Endodermal cell (in vitro differentiated cells): Measurements from ENCODE around the gene PTPRU. TPM values are rescaled to one million over a fixed set of nuclear protein-coding genes. Genes with fewer than 3 reads are reported as not detected.
A peak's percentile ranks its signal among the peaks of the same experiment; 100 is the strongest.

Experiments
- DNase-seq: peaks from one replicate; pipeline ENCODE4 v3.0.0-alpha.2; 2017
- H3K27ac ChIP-seq: 2 replicates; pipeline ENCODE4 v1.5.1; 2013; ENCODE audit warnings: mild to moderate bottlenecking, low read depth, low read length, moderate library complexity
- H3K27me3 ChIP-seq: 2 replicates; pipeline ENCODE4 v1.6.1; 2013; ENCODE audit warnings: mild to moderate bottlenecking, low read length, moderate library complexity; ENCODE audit not compliant: insufficient read depth, control insufficient read depth, poor library complexity, severe bottlenecking
- H3K36me3 ChIP-seq: 2 replicates; pipeline ENCODE4 v1.7.0; 2013; ENCODE audit warnings: mild to moderate bottlenecking, low read length, moderate library complexity; ENCODE audit not compliant: control insufficient read depth, insufficient read depth
- H3K4me1 ChIP-seq: one replicate; pipeline ENCODE4 v1.7.0; 2013; ENCODE audit warnings: low read length; ENCODE audit not compliant: control insufficient read depth, insufficient read depth
- H3K4me3 ChIP-seq: 2 replicates; pipeline ENCODE4 v1.5.1; 2013; ENCODE audit warnings: mild to moderate bottlenecking, low read length, moderate library complexity
- H3K9ac ChIP-seq: 2 replicates; pipeline ENCODE4 v1.6.1; 2013; ENCODE audit warnings: mild to moderate bottlenecking, low read length, moderate library complexity; ENCODE audit not compliant: poor library complexity, severe bottlenecking; ENCODE audit errors: extremely low read depth
- H3K9me3 ChIP-seq: 2 replicates; pipeline ENCODE4 v1.6.1; 2013; ENCODE audit warnings: mild to moderate bottlenecking, low read length, moderate library complexity; ENCODE audit not compliant: control insufficient read depth
- H3K27ac Mint-ChIP-seq: 2 replicates; pipeline ENCODE4 v1.8.0; 2020; ENCODE audit warnings: mixed read lengths
- H3K27me3 Mint-ChIP-seq: 2 replicates; pipeline ENCODE4 v1.8.0; 2021; ENCODE audit warnings: mild to moderate bottlenecking, mixed read lengths; ENCODE audit not compliant: insufficient read depth
- H3K36me3 Mint-ChIP-seq: 2 replicates; pipeline ENCODE4 v1.8.0; 2020; ENCODE audit warnings: low read depth, mixed read lengths
- H3K4me1 Mint-ChIP-seq: 2 replicates; pipeline ENCODE4 v1.8.0; 2020; ENCODE audit warnings: mixed read lengths
- H3K4me3 Mint-ChIP-seq: 2 replicates; pipeline ENCODE4 v1.8.0; 2020; ENCODE audit warnings: mild to moderate bottlenecking, moderate library complexity, mixed read lengths
- H3K9me3 Mint-ChIP-seq: 2 replicates; pipeline ENCODE4 v1.8.0; 2020; ENCODE audit warnings: mild to moderate bottlenecking, mixed read lengths
- CTCF ChIP-seq: fragments of 200-600 bp; sonication (generic); conservative IDR thresholded peaks from 2 replicates; pipeline ENCODE4 v1.5.0; 2021; ENCODE audit warnings: antibody characterized with exemption, mild to moderate bottlenecking
- WGBS, 2 experiments: methylation state at CpG; one replicate each; pipeline versions ENCODE4 v1.1.5 to v1.1.7; 2013; ENCODE audit warnings: missing lambda C conversion rate in 2 of 2, mixed read lengths in 1 of 2; ENCODE audit not compliant: insufficient coverage in 1 of 2, insufficient read length in 1 of 2; 5-methylcytosine and 5-hydroxymethylcytosine counted together
- total RNA-seq, 2 donors: library from RNA; stranded (reverse); fragmentation: NEBNext Ultra II Directional in 1 of 2; extraction: Animal tissue kit (Norgen Biotek cat#: 25700) in 1 of 2; gene quantifications; 2 replicates in 1 of 2; 3 replicates in 1 of 2; pipeline ENCODE4 v1.2.1, GENCODE V29; 2021

The PTPRU gene
- total RNA-seq, 2 donors from 2014 or later: 49.8 to 73.1 TPM

GRCh38 chr1:29211086-29212030 is 25.0 kb upstream of the PTPRU start:
- TF ChIP-seq CTCF: no peak

GRCh38 chr1:29213055-29213454 is 23.3 kb upstream of the PTPRU start:
- H3K27ac ChIP-seq: no peak overlapping the region
- Mint-ChIP-seq H3K4me1 (peaks cover 24% of the 10 kb centered on the region), H3K36me3 (peaks cover 59% of the 10 kb centered on the region), H3K27ac (no peak overlapping the region), H3K4me3 (no peak overlapping the region), H3K27me3 (no peaks in the 10 kb centered on the region), H3K9me3 (no peaks in the 10 kb centered on the region)
- no peak overlapping the region for H3K9ac ChIP-seq
- no peaks in the 10 kb centered on the region for H3K27me3 ChIP-seq
- peaks cover 37% of the 10 kb centered on the region for H3K36me3 ChIP-seq
- H3K4me3 ChIP-seq: no peak overlapping the region
- TF ChIP-seq CTCF: no peak
- H3K4me1 ChIP-seq: peaks cover 4% of the 10 kb centered on the region
- 88 to 100% methylated on average over 4 to 5 of the region's 5 CpGs for WGBS, 2 experiments
- H3K9me3 ChIP-seq: no peaks in the 10 kb centered on the region
- DNase-seq: no peak

More at GRCh38 chr1:29211086-29212030, 25.0 kb upstream of the PTPRU start:
- Histone ChIP-seq H3K27ac (no peak overlapping the region), H3K4me3 (no peak overlapping the region), H3K9ac (no peak overlapping the region), H3K4me1 (peaks cover 4% of the 10 kb centered on the region), H3K27me3 (no peaks in the 10 kb centered on the region), H3K9me3 (no peaks in the 10 kb centered on the region), H3K36me3 (peaks cover 36% of the 10 kb centered on the region)
- no peak overlapping the region for H3K4me3 Mint-ChIP-seq
- H3K9me3 Mint-ChIP-seq: no peaks in the 10 kb centered on the region
- H3K27ac Mint-ChIP-seq: peak overlapping the region; percentile 64
- no peak for DNase-seq
- H3K36me3 Mint-ChIP-seq: peaks cover 58% of the 10 kb centered on the region
- 95 to 97% methylated on average over 12 of the region's 12 CpGs for WGBS, 2 experiments
- peaks cover 21% of the 10 kb centered on the region for H3K4me1 Mint-ChIP-seq
- H3K27me3 Mint-ChIP-seq: no peaks in the 10 kb centered on the region

- Histone ChIP-seq H3K27ac (no peak overlapping the region), H3K9ac (no peak overlapping the region), H3K36me3 (peaks cover 30% of the 10 kb centered on the region), H3K9me3 (no peaks in the 10 kb centered on the region), H3K4me1 (no peaks in the 10 kb centered on the region), H3K27me3 (no peaks in the 10 kb centered on the region), H3K4me3 (no peak overlapping the region)
- H3K36me3 Mint-ChIP-seq: peaks cover 40% of the 10 kb centered on the region
- no peaks in the 10 kb centered on the region for H3K9me3 Mint-ChIP-seq
- DNase-seq: no peak
- no peak for TF ChIP-seq CTCF
- H3K4me3 Mint-ChIP-seq: no peak overlapping the region
- H3K27me3 Mint-ChIP-seq: no peaks in the 10 kb centered on the region
- 94 to 100% methylated on average over 1 to 2 of the region's 2 CpGs for WGBS, 2 experiments
- H3K27ac Mint-ChIP-seq: no peak overlapping the region
- peaks cover 20% of the 10 kb centered on the region for H3K4me1 Mint-ChIP-seq
Observed at GRCh38 chr1:29217633-29218032, 18.7 kb upstream of the PTPRU start.
